HG02610 (cell line): Measurements from ENCODE around the gene SLC8A1.

Source experiments
- ATAC-seq: cut with Tn5 transposase; IDR thresholded peaks from one replicate; pipeline ENCODE4 v1.9.1; 2021; ENCODE audit warnings: mild to moderate bottlenecking, moderate library complexity; ENCODE audit not compliant: unreplicated experiment

SLC8A1 gene

DNA sequence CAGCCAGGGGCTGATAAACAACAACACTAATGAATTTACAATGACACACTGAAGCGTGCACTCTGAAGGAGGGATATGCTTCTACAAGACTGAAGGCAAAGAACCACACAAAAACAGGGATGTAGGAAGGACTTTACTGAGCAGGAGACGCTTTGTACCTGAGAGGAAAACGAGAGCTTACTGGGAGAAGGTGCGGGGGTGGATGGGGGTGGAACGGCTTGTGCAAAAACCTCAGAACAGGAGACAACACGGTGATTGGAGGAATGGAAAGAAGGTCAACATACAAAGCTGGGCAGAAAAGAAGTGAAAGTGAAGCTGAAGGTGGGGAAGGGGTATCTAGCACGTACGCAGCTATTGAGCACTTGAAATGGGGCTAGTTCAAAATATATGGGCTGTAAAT, 93.1 kb downstream of the SLC8A1 start:
- no peak for ATAC-seq

GRCh38 chr2:40357667-40358066, 94.2 kb downstream of the SLC8A1 start:
- ATAC-seq = no peak

GRCh38 chr2:40355451-40355850, 96.4 kb downstream of the SLC8A1 start:
- ATAC-seq = no peak

DNA sequence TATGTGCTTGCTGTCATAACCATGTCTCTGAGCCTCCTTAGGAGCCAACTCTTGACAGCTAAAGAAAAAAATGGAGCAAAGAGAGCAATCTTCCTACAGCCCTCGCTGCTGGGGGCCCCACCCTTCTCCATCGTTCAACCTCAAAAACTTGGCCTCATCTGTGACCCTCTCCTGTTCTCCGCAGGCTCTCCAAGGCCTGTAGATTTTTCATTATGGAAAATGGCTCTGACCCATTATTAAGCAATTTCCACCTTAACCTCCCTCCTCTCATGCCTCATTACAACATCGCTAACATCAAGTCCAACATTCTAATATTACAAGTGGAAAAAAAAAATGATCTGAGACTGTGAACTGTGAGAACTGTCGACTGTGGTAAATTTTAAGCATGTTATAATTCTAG, 98.7 kb downstream of the SLC8A1 start:
- ATAC-seq = no peak

DNA sequence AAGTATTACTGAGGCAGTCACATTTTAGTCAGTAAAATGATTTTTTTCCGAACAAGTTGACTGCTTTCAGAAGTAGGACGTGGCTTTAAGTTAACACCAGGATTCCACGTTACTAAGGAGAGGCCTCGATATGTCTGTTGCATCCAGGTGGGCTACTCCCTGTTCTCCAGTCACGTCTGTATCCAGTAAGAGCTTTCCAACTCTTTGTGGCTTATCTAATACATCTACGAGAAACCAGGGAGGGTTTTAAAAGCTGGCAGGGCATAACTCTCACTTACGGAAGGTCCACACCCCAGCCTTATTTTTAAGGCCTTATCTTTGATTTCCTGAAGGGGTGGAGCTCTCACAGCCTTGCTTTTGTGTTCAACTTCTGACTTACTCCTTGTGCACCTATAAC, 99.2 kb downstream of the SLC8A1 start:
- ATAC-seq = no peak

DNA sequence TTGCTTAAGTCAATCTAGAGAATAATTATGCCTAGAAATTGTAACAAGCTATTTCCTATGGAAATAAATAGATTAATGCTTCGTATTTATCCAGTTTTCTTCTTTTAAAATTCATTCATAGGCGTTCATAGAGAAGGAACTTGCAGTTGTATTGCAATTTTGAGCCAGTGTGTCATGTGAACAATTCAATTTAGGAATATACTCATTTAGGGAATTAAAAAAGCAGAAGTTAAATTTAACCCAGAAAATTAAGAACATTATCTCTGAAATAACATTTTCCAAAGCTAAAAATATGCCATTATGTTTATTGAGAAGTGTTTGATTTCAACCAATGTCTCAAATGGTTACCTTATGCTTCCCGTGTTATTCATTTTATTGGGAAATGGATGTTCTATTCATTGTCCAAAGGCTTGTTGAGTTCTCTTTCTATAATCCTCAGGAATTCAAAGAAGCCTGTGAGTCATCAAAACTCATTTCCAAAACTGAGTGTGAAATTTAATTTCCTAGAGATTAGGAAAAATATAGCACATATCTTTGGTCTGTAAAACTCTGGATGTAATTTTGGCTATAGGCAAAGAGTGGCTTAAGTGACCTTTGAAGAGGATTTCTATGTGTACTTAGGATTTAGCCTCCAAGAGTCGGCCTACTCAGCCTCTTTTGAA, 99.7 kb downstream of the SLC8A1 start:
- no peak for ATAC-seq

DNA sequence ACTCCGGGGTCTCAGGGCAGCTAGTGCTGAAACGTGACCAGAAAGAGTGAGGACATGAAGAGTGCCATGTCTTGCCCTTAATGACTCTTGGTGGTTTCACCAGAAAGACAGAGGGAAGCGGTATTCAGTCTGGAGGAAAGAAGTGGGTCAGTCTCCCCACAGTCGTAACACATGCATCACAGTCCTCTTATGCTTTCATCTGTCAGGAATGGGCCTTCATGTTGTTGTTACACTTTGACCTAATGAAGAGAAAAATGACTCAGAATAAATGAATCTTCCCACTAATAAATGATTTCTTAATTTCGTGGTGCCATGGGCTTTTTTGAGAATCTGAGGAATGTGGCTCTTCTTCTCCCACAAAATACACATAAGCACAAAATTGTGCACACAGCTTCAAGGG, 103.2 kb downstream of the SLC8A1 start:
- ATAC-seq = no peak

DNA sequence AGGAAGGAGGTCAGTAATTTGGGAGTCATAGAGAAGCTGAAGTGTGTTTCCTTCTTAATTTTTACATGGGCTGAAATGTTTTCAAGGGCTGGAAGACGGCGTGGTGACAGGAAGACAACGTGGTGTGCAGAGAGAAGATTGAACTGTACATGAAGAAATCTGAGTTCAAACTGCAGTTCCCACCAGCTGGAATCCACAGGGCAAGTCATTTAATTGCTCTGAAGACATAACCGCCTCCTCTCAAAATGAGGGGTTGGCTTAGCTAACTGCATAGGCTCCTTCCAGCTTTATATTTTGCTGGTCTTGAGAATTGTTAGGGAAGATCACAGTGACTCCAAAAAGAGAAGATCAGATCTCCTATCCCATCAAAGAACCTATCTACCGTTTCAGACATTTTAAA, 103.9 kb downstream of the SLC8A1 start:
- no peak for ATAC-seq

GRCh38 chr2:40346535-40347354, 105.1 kb downstream of the SLC8A1 start:
- peak; percentile 66 for ATAC-seq

DNA sequence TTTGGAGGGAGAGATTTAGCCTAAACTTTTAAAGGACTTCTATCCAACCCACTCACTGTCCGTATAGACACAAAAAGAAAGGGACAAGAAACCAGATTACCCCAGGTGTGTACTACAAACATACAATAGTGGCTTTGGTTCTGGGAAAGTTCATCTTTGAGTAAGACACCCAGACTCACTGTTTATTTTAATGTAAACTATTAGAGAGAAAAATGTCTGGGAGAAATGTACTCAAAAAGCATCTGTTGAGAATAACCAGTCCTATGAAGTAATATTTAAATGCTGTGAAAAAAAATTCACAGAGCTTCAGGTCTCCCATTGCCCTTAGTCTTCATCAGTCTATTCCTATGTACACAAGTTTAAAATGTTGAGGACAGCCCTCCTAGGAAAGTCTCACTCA, 107.5 kb downstream of the SLC8A1 start:
- ATAC-seq = no peak

- ATAC-seq = no peak
Measured at GRCh38 chr2:40343902-40344301, 108.0 kb downstream of the SLC8A1 start.

GRCh38 chr2:40341198-40341597, 110.7 kb downstream of the SLC8A1 start:
- ATAC-seq = no peak

- ATAC-seq = no peak
Measured at GRCh38 chr2:40339026-40339425, 112.9 kb downstream of the SLC8A1 start.

GRCh38 chr2:40332191-40332826, 119.6 kb downstream of the SLC8A1 start:
- no peak for ATAC-seq

GRCh38 chr2:40330096-40330495, 121.8 kb downstream of the SLC8A1 start:
- ATAC-seq = no peak

DNA sequence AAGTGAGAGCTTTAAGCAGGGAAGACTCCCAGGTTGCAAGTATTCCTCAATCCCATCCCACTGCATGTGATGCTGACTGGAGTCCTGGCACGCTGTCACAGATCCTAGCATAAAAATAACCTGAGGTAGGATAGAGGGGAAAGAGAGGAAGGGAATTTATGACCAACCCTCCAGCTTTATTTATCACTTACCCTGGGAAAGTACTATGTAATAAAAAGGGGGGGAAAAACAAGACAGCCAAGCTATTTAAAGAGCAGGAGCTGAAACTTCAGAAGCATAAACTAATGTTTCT, 122.2 kb downstream of the SLC8A1 start:
- ATAC-seq = no peak

GRCh38 chr2:40325116-40325515, 126.8 kb downstream of the SLC8A1 start:
- no peak for ATAC-seq

DNA sequence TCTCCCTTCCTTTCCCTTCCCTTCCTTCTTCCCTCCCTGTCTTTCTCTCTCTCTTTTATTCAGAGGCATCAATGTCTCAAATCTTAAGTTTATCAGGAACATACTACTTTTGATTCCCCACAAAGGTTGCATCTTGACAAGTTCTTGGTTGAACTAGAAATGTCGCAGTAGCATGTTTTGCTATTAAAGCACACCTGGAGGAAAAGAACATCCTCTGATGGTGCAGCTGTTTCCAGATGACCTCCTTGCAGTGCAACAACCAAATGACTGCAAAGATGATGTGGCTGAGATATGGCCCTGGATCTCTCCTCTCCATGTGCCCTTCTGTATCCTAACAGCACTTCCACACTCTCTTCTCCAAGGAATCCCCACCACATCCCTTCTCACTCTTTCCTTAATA, 127.2 kb downstream of the SLC8A1 start:
- ATAC-seq = no peak

- ATAC-seq = no peak
Measured at GRCh38 chr2:40321822-40322221, 130.1 kb downstream of the SLC8A1 start.

DNA sequence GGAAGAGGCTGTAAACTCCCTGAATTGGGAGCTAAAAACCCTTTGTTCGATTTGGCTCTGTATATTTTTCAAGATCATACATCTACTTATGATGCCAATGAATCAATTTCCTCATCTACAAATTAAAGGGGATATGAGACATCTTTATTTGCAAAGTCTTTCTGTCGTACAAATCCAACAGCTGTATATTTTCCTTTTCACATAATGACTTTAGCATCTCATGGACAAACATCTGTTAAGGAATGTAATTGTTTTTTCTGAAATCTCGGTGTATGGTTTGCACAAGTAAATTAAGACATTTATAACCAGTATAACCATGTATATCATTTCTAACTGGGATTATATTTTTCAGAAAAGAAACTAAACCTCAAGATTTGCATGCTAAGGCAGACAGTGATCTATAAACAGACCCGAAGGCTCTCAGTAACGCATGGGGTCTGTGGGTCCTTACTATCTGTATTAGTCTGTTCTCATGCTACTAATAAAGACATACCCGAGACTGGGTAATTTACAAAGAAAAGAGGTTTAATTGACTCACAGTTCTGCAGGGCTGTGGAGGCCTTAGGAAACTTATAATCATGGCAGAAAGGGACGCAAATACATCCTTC, 130.8 kb downstream of the SLC8A1 start:
- no peak for ATAC-seq

- ATAC-seq = no peak
Measured at GRCh38 chr2:40318921-40319320, 133.0 kb downstream of the SLC8A1 start.

DNA sequence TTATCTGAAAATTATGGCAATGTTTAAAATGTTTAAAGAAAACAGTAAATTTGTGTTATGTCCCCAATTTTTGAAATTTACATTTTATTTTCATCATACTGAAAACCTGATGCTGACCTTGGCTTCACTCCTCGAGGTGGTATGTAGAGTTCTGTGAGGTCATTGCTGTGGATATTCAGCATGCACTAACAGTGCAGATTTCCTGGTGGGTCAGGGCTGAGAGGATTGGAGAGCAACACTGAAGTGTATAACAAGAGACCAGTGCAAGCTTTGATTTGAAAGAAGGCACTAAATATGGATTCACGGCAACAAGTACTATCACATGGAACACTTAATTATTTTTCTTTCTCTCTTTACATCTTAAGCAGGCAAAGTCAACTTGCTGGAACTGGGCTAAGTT, 134.1 kb downstream of the SLC8A1 start:
- ATAC-seq = no peak
